GM12892 (cell line): Measurements from ENCODE around the gene GSTP1.

Source experiments
- POLR2A ChIP-seq: IDR thresholded peaks from 2 replicates; pipeline ENCODE4 v1.6.1; 2011; ENCODE audit warnings: low read depth, low read length, control low read depth
- POLR2AphosphoS5 ChIP-seq: IDR thresholded peaks from 2 replicates; pipeline ENCODE4 v1.6.1; 2011; ENCODE audit warnings: low read depth, low read length, control low read depth

DNA sequence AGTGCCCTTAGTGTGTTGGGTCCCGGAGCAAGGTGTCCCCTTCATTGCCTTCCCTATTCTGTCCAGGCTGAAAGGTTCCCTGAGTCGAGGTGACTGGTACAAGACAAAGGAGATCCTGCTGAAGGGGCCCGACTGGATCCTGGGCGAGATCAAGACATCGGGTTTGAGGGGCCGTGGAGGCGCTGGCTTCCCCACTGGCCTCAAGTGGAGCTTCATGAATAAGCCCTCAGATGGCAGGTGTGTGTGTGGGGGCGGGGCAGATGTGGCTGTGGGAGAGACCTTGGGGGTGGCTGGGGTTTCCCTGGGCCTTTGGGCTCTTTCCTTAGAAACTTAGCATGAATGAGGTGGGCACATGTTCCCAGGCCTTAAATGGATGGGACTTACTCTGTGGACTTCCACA, 24.9 kb downstream of the GSTP1 start:
- TF ChIP-seq POLR2A (no peak), POLR2AphosphoS5 (no peak)
